GM19099 (cell line): Measurements from ENCODE around the gene PACRG.

Source experiments
- POLR2A ChIP-seq: IDR thresholded peaks from 3 replicates; pipeline ENCODE4 v1.6.1; 2011; ENCODE audit warnings: low read depth; ENCODE audit not compliant: insufficient read length; ENCODE audit errors: extremely low read depth

PACRG gene

DNA sequence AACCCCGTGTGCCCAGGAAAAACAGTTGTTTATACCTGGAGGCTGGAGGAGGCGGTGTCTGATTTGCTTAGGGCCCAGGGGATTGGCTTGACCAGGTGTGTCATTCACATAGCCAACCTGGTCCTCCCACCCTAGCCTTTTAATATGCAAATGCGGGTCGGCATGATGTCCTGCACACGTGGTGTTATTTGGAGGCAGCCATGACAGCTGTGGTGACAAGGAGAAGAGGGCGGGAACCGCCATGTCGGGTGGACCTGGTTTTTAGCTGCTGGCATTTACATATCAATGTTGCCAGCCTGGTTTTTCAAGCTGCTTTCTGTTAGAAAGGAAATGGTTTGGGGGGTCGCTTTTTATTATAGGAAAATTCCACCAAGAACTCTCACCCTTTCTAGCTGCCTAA, 395.3 kb downstream of the PACRG start:
- no peak for TF ChIP-seq POLR2A

DNA sequence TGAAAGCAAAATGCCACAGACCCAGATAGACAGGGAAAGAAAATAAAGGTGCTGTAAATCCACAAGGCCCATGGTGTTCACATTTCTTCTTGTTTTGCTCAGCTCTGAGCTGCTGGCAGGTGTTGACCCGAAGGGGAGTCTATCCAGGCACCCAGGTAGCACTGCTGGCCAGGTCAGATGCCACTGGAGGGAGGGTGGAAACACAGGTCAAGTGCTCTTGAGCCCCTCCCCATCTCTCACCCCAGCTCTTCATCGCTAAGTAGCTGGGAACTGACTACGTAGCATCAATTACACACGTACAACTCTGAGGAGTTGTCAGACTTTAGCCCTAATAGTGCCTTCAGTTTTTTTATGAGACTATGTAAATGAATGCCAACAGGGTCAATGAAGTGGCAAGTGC, 399.0 kb downstream of the PACRG start:
- TF ChIP-seq POLR2A, result no peak

DNA sequence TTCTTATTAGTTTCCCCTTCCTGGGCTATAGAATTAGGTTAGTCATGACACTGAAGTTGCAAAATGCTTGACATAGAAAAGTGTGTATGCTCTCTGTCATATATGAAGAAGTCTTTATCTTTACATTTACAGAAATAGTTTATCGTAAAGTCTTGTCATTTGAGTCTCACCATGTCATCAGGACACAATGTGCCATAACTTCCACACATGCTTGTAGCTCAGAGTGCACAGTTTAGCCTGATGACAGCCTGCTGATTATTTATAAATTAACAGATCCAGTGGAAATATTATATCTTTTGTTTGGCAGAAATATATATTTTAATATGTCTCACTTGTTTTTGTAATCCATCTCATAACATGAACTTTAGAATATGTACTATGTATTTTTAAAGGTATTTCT, 399.8 kb downstream of the PACRG start:
- no peak for TF ChIP-seq POLR2A

DNA sequence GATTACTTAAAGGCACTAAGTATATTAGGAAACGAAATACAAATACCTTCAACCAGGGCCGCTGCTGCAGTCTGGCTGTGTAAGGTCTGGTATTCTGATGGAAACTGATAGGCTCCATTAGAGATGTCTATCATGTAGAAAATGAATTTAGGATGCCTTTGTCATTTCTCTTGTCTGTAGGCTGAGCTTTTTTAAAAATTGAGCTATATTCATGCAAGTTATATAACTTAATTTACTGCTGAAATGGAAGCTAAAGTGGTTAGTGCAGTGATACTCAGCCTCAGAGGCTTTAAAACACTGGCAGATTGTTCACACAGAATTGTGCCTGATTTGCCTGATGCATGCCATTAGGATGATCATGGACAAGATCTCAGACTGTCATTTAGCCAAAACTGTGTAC, 400.6 kb downstream of the PACRG start:
- no peak for TF ChIP-seq POLR2A

DNA sequence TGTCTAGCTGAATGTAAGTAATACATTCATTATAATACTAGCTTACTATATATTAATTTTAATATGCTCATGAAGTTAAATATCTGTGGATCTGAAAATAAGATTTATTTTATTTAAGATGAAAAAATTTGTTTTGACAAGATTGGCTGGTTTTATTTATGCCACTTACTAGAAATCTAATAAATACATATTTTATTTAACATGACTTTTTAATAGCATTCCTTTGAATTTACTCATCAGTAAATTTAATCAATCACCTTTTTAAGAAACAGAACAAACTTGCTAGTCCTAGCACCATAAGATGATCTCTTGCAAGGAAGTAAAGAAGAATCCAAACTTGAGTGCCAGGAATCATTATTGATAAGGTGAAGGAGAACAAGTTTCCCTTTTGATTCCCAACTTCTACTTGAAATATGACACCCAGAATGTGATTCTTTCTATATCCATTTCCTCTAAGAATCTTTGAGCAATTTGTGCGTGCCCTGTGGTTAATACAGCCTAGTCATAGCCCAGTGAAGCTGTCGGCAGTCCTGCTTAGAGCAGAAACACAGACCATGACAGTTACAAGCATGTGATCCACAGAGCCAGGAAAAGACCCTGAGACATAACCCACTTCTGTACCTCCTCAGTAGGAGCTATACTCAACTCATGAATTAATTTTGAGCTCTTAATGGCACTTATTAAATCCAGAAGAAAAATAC, 404.4 kb downstream of the PACRG start:
- no peak for TF ChIP-seq POLR2A

DNA sequence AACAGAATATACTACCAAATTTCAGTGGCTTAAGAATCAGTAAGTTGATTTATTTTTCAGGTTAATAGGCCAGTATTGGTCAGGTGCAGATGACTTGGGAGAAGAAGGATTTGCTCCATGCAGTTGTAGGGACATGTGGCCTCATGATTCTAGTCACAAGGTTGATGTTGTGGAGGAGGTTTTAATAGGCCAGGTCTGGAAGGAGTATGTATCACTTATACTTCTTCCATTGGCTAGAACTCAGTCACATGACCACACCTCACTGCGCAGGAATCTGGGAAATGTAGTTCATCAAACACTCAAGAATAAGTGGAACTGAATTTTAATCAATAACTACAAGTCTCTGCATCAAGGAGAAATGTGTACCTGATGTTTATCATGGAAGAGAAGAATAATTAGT, 405.2 kb downstream of the PACRG start:
- TF ChIP-seq POLR2A, result no peak

DNA sequence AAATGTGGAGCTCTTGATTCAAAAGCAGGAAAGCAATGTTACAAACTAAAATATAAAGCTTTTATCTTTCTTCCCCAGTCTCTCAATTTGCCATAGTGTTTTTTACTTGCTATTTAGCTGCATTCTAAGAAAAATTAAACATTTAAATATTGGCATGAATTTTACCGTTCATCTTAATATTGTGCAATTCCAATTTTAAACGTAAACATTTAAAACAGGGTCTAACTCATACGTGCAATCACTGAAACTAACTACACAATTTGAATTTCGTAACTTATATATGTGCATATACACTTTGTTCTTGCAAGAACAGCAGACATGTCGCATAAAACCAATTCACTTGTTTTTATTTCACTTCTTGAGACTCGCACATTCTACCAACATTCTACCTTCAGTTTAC, 405.9 kb downstream of the PACRG start:
- TF ChIP-seq POLR2A, result no peak

DNA sequence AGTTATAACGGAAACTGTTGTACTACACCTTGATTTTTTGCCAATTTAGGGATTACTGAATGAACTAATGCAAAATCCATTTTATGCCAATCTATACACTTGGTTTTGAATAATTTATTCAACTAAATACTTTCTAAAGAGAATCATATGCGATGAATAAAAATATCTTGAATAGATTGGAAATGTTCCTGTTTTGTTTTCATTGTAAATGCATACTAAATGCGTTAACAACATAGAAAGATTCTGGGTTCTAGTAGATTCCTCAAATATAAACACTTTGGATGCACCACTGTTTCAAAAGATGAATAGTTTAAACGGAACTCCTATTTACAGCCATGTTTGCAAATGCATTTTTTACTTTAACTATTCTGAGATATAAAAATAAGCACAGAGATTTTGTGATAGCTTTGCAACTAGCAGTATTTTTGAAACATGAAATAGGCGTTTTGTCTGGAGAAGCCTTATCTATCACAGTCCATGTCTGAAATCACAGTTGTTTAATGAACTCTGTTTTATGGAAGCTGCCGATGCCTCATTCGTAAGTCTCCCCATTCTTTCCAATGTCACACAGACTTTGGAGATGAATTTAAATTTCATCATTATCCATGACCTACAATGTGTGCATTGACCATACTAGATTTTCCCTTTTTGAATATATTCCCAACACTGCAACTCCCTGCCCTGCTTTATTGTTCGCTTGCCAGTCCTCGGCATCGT, 409.1 kb downstream of the PACRG start:
- no peak for TF ChIP-seq POLR2A

DNA sequence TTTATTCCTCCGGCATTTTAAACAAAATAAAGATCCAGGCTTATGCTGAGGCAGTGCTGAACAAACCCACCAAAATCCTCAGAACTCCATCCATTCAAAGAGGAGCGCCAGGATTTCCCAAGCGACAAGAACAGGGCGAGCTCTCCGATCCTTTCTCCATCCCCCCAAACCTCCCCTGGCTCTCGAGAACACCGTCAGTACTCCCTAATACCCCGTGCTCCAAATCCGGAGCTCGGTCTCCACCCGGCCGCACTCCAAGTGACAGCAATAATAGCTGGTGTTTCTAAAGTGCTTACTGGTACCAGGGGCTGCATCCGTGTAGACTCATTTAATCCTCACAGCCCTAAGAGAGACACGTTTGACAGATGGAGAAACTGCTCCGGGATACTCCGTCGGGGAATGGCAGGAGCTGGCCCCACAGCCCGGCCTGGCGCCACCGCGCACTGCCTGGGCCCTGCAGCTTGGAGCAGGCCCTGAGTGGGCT, 409.7 kb downstream of the PACRG start:
- TF ChIP-seq POLR2A, result no peak

DNA sequence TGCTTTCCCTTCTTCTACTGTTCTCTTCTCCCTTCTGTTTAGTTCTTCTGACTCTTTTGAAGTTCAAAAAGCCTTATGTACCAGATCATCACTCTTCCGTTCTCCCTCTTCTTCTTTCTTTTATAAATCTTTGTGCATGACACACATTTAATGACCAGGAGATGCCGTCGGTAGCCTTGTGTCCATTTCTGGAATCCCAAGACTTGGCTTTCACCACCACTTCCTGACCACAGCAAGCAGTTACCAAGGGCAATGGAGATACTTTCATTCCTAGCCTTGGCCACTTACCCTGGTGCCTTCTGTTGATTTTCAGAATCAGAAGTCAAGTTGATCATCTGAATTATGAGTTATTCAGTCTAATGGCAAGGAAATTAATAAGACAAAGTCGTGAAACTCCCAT, 418.3 kb downstream of the PACRG start:
- no peak for TF ChIP-seq POLR2A

DNA sequence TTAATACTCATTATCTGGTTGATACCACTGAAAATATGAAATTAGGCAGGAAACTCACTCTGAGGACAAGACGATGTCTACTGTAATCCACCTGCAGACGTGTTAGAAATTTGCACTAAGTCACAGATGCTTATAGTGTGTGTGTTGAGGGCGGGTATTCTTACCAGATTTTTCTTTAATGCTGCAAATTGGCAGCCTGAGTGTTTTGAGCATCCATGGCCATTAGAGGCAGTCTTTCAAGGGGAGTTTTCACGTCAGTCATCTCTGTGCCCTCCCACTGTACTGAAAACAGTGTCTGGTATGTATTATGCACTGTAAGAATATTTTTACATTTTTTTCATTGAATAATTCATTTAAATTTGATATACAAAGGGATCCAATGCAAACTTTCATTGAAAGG, 420.2 kb downstream of the PACRG start:
- TF ChIP-seq POLR2A, result no peak

DNA sequence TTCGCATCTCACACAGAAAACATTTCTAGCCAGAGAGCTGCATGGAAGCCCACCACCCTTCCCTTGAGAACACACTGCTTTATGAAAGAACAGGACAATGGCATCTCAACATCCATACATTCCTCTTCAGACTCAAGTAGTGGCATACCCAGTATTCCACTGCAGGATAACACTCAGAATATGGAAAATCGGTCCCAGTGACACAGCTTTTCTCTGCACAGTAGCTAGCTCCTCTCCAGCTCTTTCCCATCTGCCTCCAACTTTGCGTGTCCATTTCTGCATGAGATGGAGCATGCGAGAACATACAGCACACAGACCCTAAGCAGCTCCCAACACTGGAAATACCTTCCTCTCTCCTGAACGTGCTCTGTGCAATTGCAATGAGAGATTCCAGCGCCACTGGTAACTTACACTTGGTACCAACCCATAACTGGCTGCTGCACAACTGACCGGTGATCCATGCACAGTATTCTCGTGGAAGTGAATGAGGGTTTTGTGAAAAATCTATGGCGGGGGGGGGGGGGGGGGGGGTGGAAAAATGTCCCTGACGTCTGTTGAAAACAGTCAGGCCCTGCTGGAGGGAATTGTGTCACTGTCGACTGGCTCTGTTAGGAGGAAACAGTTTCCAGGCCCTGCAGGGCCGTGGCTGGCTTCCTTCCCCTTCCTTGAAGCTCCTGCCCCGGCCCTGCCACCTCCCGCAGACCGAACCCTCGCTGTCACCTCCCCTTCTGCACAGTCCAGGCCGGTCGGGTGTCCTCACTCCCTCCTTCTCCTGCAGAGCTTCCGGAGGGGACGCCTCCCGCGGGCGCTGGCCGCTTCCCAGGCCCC, 420.9 kb downstream of the PACRG start:
- TF ChIP-seq POLR2A, result no peak

DNA sequence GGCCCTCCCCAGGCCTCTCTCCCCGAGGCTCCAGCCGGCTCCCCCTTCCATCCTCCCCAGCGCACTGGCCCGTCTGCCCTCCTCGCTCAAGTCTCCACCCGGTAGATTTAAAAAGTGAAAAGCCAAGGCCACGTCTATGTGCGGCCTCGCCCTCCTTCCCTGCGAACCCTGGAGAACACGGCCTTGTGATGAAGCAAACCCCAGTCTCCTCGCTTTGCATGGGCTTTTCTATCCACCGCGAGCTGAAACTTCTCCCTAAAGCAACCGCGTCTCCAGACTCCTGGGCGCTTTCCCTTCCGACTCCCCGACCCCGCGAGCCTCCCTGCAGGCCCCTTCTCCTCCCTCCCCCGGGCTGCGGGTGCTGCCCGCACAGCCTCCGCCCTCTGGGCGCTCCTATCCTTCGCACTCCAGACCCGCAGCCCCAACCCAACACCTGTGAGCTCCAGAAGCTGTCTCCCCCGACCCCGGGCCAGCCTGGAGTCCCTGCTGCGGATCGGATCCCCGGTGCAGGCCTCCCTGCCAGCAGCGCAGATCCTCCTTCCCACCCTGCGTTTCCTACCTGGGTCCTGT, 421.6 kb downstream of the PACRG start:
- no peak for TF ChIP-seq POLR2A

DNA sequence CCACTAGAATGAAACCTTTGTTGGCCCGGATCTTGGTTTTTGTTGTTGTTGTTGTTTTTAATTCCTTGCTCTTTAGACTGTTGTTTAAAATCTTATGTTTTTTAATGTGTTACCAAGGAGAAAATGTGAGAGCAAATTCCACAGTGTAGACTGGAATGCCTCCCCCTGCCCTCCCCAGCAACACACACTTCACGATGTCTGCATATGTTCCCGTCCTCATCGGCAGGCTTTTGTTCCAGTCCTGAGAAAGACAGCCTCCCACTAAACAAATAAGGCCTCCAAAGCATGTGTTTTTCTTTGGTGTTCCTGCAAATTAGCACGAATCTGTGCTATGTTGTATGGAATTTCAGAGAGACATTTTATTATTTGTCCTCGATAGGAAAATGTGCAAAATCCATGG, 423.4 kb downstream of the PACRG start:
- no peak for TF ChIP-seq POLR2A

DNA sequence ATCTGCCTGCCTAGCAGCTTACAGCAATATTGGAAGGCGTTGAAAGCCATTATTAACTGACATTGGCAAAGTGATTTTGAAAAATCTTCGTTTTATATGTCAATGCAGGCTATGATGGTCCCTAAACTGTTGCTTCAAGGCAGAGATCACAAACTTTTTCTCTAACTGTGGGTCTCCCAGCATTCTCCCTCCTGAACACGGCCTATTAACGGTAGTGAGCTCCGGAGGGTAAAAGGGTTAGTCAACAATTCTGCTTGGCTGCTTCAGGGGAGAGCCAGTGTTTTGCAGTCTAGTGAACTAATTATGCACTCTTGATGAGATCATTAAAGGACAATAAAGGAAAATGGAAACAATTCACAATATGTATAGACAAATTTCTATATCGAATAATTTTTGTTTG, 424.9 kb downstream of the PACRG start:
- no peak for TF ChIP-seq POLR2A

DNA sequence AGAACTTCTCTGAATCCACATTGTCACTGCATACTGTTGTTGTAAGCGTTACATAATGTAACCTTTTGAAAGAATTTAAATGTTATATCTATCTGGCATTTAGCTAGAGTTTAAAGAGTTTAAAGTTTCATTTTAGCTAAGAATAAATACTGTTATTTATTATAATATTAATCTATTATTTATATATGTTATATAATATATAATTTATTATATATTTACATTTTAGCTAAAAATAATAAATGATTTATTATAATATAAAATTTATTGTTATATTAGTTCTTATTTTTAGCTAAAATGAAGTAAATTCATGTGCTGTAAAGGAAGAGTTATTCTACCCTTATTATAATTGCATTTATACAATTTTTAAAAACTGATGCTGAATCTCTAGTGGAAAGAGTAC, 431.3 kb downstream of the PACRG start:
- no peak for TF ChIP-seq POLR2A

DNA sequence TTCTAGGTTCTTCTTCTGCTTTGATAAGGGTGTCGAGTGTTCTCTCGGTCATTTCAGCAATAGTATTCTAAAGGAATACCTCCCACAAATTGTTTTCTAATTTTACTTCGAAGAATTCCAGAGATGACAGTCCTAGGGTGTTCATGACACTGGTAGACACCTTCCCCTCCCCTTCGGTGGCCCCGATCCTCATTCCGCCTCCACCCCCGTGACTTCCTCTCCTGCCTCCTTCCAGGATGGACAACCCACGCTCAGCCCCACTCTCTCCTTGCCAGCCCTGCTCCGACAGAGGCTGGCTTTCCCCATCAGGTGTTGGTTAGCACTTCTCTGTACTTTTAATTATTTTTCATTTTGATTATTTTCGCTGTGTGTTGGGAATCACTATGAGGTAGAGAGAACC, 431.9 kb downstream of the PACRG start:
- TF ChIP-seq POLR2A, result no peak
